GM23338 (cell line): ENCODE results near the gene OR2J1.

Source experiments
- CREB1 ChIP-seq: fragments of 250-450 bp; sonication (Bioruptor Pico); IDR thresholded peaks from 2 replicates; pipeline ENCODE4 v1.5.0; 2020; ENCODE audit warnings: low read depth, mild to moderate bottlenecking, moderate library complexity
- CTCF ChIP-seq, 2 experiments: fragments of 200-600 bp in 1 of 2; sonication (generic) in 1 of 2; conservative IDR thresholded peaks; 2 replicates each; pipeline versions ENCODE4 v1.5.1 to v1.6.1; 2016 to 2017; ENCODE audit warnings: antibody characterized with exemption in 2 of 2, low read depth in 2 of 2, mild to moderate bottlenecking in 2 of 2, moderate library complexity in 1 of 2
- ETS1 ChIP-seq: IDR thresholded peaks from 2 replicates; pipeline ENCODE4 v1.6.1; 2016; ENCODE audit warnings: antibody characterized with exemption
- EZH2 ChIP-seq: fragments of 200-600 bp; sonication (generic); IDR thresholded peaks from one replicate; pipeline ENCODE4 v1.8.0; 2017; ENCODE audit warnings: antibody characterized with exemption, mild to moderate bottlenecking, low read depth; ENCODE audit not compliant: unreplicated experiment
- EZH2phosphoT487 ChIP-seq: fragments of 200-600 bp; sonication (generic); IDR thresholded peaks from one replicate; pipeline ENCODE4 v1.8.1; 2018; ENCODE audit warnings: antibody characterized with exemption; ENCODE audit not compliant: unreplicated experiment
- JUNB ChIP-seq: IDR thresholded peaks from one replicate; pipeline ENCODE4 v1.6.1; 2016; ENCODE audit warnings: antibody characterized with exemption; ENCODE audit not compliant: unreplicated experiment
- NANOG ChIP-seq: IDR thresholded peaks from 2 replicates; pipeline ENCODE4 v1.6.1; 2016; ENCODE audit warnings: antibody characterized with exemption, borderline replicate concordance
- POLR2AphosphoS5 ChIP-seq: IDR thresholded peaks from 2 replicates; pipeline ENCODE4 v1.6.1; 2016; ENCODE audit warnings: antibody characterized with exemption, low read depth
- REST ChIP-seq: IDR thresholded peaks from one replicate; pipeline ENCODE4 v1.6.1; 2018; ENCODE audit warnings: antibody characterized with exemption; ENCODE audit not compliant: unreplicated experiment
- STAT1 ChIP-seq: IDR thresholded peaks from one replicate; pipeline ENCODE4 v1.6.1; 2016; ENCODE audit warnings: antibody characterized with exemption; ENCODE audit not compliant: unreplicated experiment
- ZNF114 ChIP-seq: fragments of 250-450 bp; sonication (Bioruptor Pico); IDR thresholded peaks from 2 replicates; pipeline ENCODE4 v1.5.0; 2020; ENCODE audit warnings: mild to moderate bottlenecking, moderate library complexity
- ZNF331 ChIP-seq: fragments of 250-450 bp; sonication (Bioruptor Pico); IDR thresholded peaks from 2 replicates; pipeline ENCODE4 v1.5.0; 2020; ENCODE audit warnings: low read depth, mild to moderate bottlenecking, moderate library complexity

GRCh38 chr6:29099190-29099589 lies at the start of gene OR2J1:
- TF ChIP-seq CTCF (conservative IDR thresholded peaks at IDR 0.05; ENCODE audit: low read depth in 2 of 2) (no peak), POLR2AphosphoS5 (no peak), CREB1 (no peak), REST (no peak), EZH2phosphoT487 (no peak), NANOG (no peak), JUNB (no peak), EZH2 (no peak), ZNF331 (CRISPR knock-in tag) (no peak), ZNF114 (CRISPR knock-in tag) (no peak), ETS1 (no peak), STAT1 (no peak)
